K562 (cell line): ENCODE data around the gene SON. TPM values are rescaled to one million over a fixed set of nuclear protein-coding genes. Genes with fewer than 3 reads are reported as not detected.

Experiments used
- ATAC-seq: fragments of 200-7000 bp; cut with Tn5 transposase; 3 replicates; pipeline ENCODE4 v1.9.1; 2020; ENCODE audit warnings: moderate library complexity
- BruUV-seq: library from RNA; stranded (reverse); fragments of 400-500 nt; replicated peaks from 2 replicates; lab custom pipeline; 2021; lab: Mats Ljungman, UMichigan
- CTCF ChIA-PET: fragments of 300-600 bp; formaldehyde crosslinking; extraction: SDS; loops from one replicate; lab custom pipeline; 2021; ENCODE audit warnings: low intra/inter-chr PET ratio; lab: Yijun Ruan, JAX
- POLR2A ChIA-PET: fragments of 300-600, 350-650 bp; sonication (Branson Sonifier 250); formaldehyde crosslinking; extraction: SDS; loops from one replicate; lab custom pipeline; 2021; ENCODE audit warnings: antibody characterized with exemption, inconsistent platforms; lab: Yijun Ruan, JAX
- DNase-seq, 4 experiments: peaks; one replicate each; pipeline versions ENCODE4 v3.0.0 to v3.0.0-alpha.2; 2011 to 2018; ENCODE audit warnings: low spot score in 3 of 4, mixed read lengths in 3 of 4; ENCODE audit errors: extremely low read depth in 1 of 4
- FAIRE-seq: peaks from 2 replicates; lab custom pipeline; 2011; peaks lifted over from hg19 to GRCh38; lab: Jason Lieb, UNC
- H2AFZ ChIP-seq: 2 replicates; pipeline ENCODE4 v1.6.0; 2011; ENCODE audit warnings: low read depth, low read length, control low read depth, inconsistent platforms
- H3K27ac ChIP-seq: fragments of 200-600 bp; 3 replicates; pipeline ENCODE4 v1.8.0; 2011; ENCODE audit warnings: low read depth, mild to moderate bottlenecking, control low read depth, inconsistent platforms, low read length, moderate library complexity, mixed read lengths; ENCODE audit errors: extremely low read depth
- H3K27me3 ChIP-seq, 2 experiments: fragments of 300-600 bp in 1 of 2; 2 replicates in 1 of 2; 3 replicates in 1 of 2; pipeline versions ENCODE4 v1.6.0 to v1.8.0; 2011; ENCODE audit warnings: inconsistent platforms in 2 of 2, low read length in 2 of 2, mild to moderate bottlenecking in 1 of 2, mixed read lengths in 1 of 2, moderate library complexity in 1 of 2; ENCODE audit not compliant: control insufficient read depth in 2 of 2, insufficient read depth in 2 of 2
- H3K36me3 ChIP-seq: fragments of 300-600 bp; 3 replicates; pipeline ENCODE4 v1.8.0; 2011; ENCODE audit warnings: mild to moderate bottlenecking, low read length, inconsistent platforms; ENCODE audit not compliant: control insufficient read depth, insufficient read depth
- H3K4me1 ChIP-seq, 2 experiments: fragments of 200-600 bp in 1 of 2; replicated peaks in 1 of 2; 2 replicates in 1 of 2; 3 replicates in 1 of 2; pipeline versions ENCODE4 v1.5.1 to v1.8.0; 2011; ENCODE audit warnings: inconsistent platforms in 2 of 2, low read length in 2 of 2, mild to moderate bottlenecking in 1 of 2, mixed read lengths in 1 of 2, moderate library complexity in 1 of 2; ENCODE audit not compliant: control insufficient read depth in 2 of 2, insufficient read depth in 2 of 2
- H3K4me2 ChIP-seq: 2 replicates; pipeline ENCODE4 v1.6.1; 2011; ENCODE audit warnings: low read length, control low read depth, inconsistent platforms, mixed read lengths; ENCODE audit not compliant: insufficient read depth
- H3K4me3 ChIP-seq: fragments of 200-600 bp; sonication (generic), shearing (Covaris generic); 2 replicates; pipeline ENCODE4 v1.5.1; 2016; ENCODE audit warnings: control low read depth, inconsistent platforms
- H3K79me2 ChIP-seq: fragments of 200-600 bp; 3 replicates; pipeline ENCODE4 v1.8.0; 2011; ENCODE audit warnings: low read length, inconsistent platforms; ENCODE audit not compliant: control insufficient read depth, insufficient read depth
- H3K9ac ChIP-seq, 2 experiments: 2 replicates each; pipeline versions ENCODE4 v1.6.0 to v1.6.1; 2011; ENCODE audit warnings: low read depth in 2 of 2, low read length in 2 of 2, control low read depth in 1 of 2, inconsistent platforms in 1 of 2, mild to moderate bottlenecking in 1 of 2, mixed read lengths in 1 of 2; ENCODE audit not compliant: insufficient read depth in 1 of 2
- H3K9me1 ChIP-seq: one replicate; pipeline ENCODE4 v1.6.0; 2011; ENCODE audit warnings: inconsistent platforms, mild to moderate bottlenecking, low read length, moderate library complexity; ENCODE audit not compliant: control insufficient read depth, insufficient read depth
- H3K9me3 ChIP-seq: replicated peaks from 2 replicates; pipeline ENCODE4 v1.5.1; 2011; ENCODE audit warnings: low read depth, low read length, inconsistent platforms; ENCODE audit not compliant: control insufficient read depth, insufficient read depth
- H4K20me1 ChIP-seq: replicated peaks from 2 replicates; pipeline ENCODE4 v1.6.1; 2011; ENCODE audit warnings: low read length, inconsistent platforms, mixed read lengths; ENCODE audit not compliant: control insufficient read depth, insufficient read depth
- ATF3 ChIP-seq, 2 experiments: fragments of 450-650 bp in 1 of 2; sonication (generic) in 1 of 2; formaldehyde crosslinking in 1 of 2; IDR thresholded peaks in 1 of 2; conservative IDR thresholded peaks in 1 of 2; 2 replicates each; pipeline versions ENCODE4 v1.6.1 to v1.8.1; 2016 to 2023; ENCODE audit warnings: mild to moderate bottlenecking in 2 of 2, moderate library complexity in 2 of 2, inconsistent platforms in 1 of 2, missing genetic modification reagents in 1 of 2
- E2F3 ChIP-seq: fragments of 250-450 bp; sonication (Bioruptor Pico); IDR thresholded peaks from 2 replicates; pipeline ENCODE4 v1.4.0; 2020; ENCODE audit warnings: mild to moderate bottlenecking
- FIP1L1 ChIP-seq: fragments of 200-400 bp; formaldehyde crosslinking; IDR thresholded peaks from 2 replicates; pipeline ENCODE4 v1.6.1; 2018; ENCODE audit warnings: mild to moderate bottlenecking, low read depth, low read length; ENCODE audit not compliant: poor library complexity, severe bottlenecking
- HDAC8 ChIP-seq: fragments of 450-650 bp; IDR thresholded peaks from 2 replicates; pipeline ENCODE4 v1.6.1; 2016; ENCODE audit warnings: mild to moderate bottlenecking, missing genetic modification characterization, moderate library complexity, missing compliant biosample characterization
- MCM3 ChIP-seq: fragments of 450-650 bp; IDR thresholded peaks from 2 replicates; pipeline ENCODE4 v1.6.1; 2016
- MTA3 ChIP-seq: fragments of 450-650 bp; formaldehyde crosslinking; IDR thresholded peaks from 2 replicates; pipeline ENCODE4 v1.6.1; 2017; ENCODE audit warnings: mild to moderate bottlenecking, borderline replicate concordance
- POLR2AphosphoS5 ChIP-seq: IDR thresholded peaks from 2 replicates; pipeline ENCODE4 v1.6.1; 2011; ENCODE audit warnings: mild to moderate bottlenecking, low read depth, low read length, moderate library complexity; ENCODE audit not compliant: control insufficient read depth, insufficient read depth
- RBFOX2 ChIP-seq: fragments of 200-400 bp; formaldehyde crosslinking; IDR thresholded peaks from 2 replicates; pipeline ENCODE4 v1.6.1; 2017; ENCODE audit warnings: low read depth, mild to moderate bottlenecking, low read length, moderate library complexity
- SIRT6 ChIP-seq: IDR thresholded peaks from one replicate; pipeline ENCODE4 v1.6.1; 2012; ENCODE audit warnings: low read depth, mild to moderate bottlenecking, control low read depth, inconsistent platforms, low read length, moderate library complexity
- SUPT5H ChIP-seq: fragments of 450-650 bp; IDR thresholded peaks from 2 replicates; pipeline ENCODE4 v1.6.1; 2016
- ZC3H4 ChIP-seq: sonication (generic); formaldehyde crosslinking; IDR thresholded peaks from 2 replicates; pipeline ENCODE4 v1.9.0; 2021; ENCODE audit warnings: missing genetic modification reagents, borderline replicate concordance
- ZNF778 ChIP-seq: fragments of 450-650 bp; formaldehyde crosslinking; IDR thresholded peaks from 2 replicates; pipeline ENCODE4 v1.4.0; 2020; ENCODE audit warnings: mild to moderate bottlenecking, moderate library complexity
- WGBS: fragments of 100-300 bp; shearing (Covaris generic); methylation state at CpG from one replicate; pipeline ENCODE4 v1.1.6; 2016; ENCODE audit warnings: low coverage, mixed read lengths; ENCODE audit not compliant: insufficient coverage; ENCODE audit errors: missing lambda C conversion rate; 5-methylcytosine and 5-hydroxymethylcytosine counted together
- in situ Hi-C: fragments of 300-500 bp; cut with MboI; formaldehyde crosslinking; loops from 4 replicates; pipeline ENCODE4 v1.15.0; 2018; ENCODE audit warnings: inconsistent platforms, mixed read lengths
- intact Hi-C: fragments of 100-400 bp; cut with micrococcal nuclease; formaldehyde crosslinking; loops from 2 replicates; pipeline ENCODE4 v1.14.2; 2022
- polyA plus RNA-seq, 8 experiments: library from polyadenylated mRNA; depleted of rRNA in 4 of 8; stranded (reverse) in 5 of 8; unstranded in 3 of 8; fragments of >200 nt; fragmentation: Nextera tagmentation in 2 of 8; fragmentation: Illumina TruSeq in 1 of 8; extraction: Ambion mirVana in 2 of 8; extraction: Trizol in 1 of 8; gene quantifications; 2 replicates each; pipeline versions ENCODE4 v1.2.1 to v1.2.3, GENCODE V29; 2011 to 2014; ENCODE audit warnings: inconsistent platforms in 1 of 8, missing spikeins in 1 of 8
- total RNA-seq, 7 experiments: library from RNA; depleted of rRNA in 6 of 7; stranded (reverse); fragments of >200 nt in 6 of 7; fragmentation: Illumina TruSeq in 2 of 7; extraction: Trizol in 2 of 7; gene quantifications; 2 replicates each; pipeline versions ENCODE4 v1.2.1 to v1.2.3, GENCODE V29; 2011 to 2021; ENCODE audit warnings: low replicate concordance in 1 of 7
- TF ChIP-seq, protein P1 (sequence below): fragments of 250-450 bp; sonication (Bioruptor Pico); IDR thresholded peaks from 2 replicates; pipeline ENCODE4 v1.4.0; 2020; ENCODE audit warnings: borderline replicate concordance
- TF ChIP-seq, protein P2 (sequence below): sonication (generic); formaldehyde crosslinking; IDR thresholded peaks from 2 replicates; pipeline ENCODE4 v1.9.0; 2022; ENCODE audit warnings: mild to moderate bottlenecking, missing genetic modification reagents

Gene SON
- total and polyA plus RNA-seq, 9 of the 15 experiments (the other 6 are each of a cell fraction or from before 2014, with no cell fraction given) = 105 to 742 (median 187) TPM

DNA sequence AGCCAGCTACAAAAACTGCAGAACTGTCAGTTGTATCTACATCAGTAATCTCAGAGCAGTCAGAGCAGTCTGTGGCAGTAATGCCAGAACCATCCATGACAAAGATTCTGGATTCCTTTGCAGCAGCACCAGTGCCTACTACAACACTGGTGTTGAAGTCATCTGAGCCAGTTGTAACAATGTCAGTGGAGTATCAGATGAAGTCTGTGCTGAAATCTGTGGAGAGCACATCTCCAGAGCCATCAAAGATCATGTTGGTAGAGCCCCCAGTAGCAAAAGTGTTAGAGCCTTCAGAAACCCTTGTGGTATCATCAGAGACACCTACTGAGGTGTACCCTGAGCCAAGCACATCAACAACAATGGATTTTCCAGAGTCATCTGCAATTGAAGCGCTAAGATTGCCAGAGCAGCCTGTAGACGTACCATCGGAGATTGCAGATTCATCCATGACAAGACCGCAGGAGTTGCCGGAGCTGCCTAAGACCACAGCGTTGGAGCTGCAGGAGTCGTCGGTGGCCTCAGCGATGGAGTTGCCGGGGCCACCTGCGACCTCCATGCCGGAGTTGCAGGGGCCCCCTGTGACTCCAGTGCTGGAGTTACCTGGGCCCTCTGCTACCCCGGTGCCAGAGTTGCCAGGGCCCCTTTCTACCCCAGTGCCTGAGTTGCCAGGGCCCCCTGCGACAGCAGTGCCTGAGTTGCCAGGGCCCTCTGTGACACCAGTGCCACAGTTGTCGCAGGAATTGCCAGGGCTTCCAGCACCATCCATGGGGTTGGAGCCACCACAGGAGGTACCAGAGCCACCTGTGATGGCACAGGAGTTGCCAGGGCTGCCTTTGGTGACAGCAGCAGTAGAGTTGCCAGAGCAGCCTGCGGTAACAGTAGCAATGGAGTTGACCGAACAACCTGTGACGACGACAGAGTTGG, 7.3 kb downstream of the SON start:
- peaks cover 4% of the 10 kb centered on the region; the same call in 1 of the 2 replicates for H4K20me1 ChIP-seq
- TF ChIP-seq MCM3 (no peak), FIP1L1 (no peak), ATF3 (IDR thresholded peaks at IDR 0.05) (no peak), ATF3 (CRISPR knock-in tag; conservative IDR thresholded peaks at IDR 0.05) (0 out of 2 replicates have a peak, but pooled peaks have one; percentile 44), ZNF778 (no peak), ZC3H4 (CRISPR knock-in tag) (0 out of 2 replicates have a peak, but pooled peaks have one; percentile 40), E2F3 (CRISPR knock-in tag) (no peak), POLR2AphosphoS5 (peak; percentile 54; the same call in 1 of the 2 replicates), SUPT5H (0 out of 2 replicates have a peak, but pooled peaks have one; percentile 3), RBFOX2 (no peak), SIRT6 (no peak), MTA3 (0 out of 2 replicates have a peak, but pooled peaks have one; percentile 18), HDAC8 (tag) (no peak)
- TF ChIP-seq, protein P1, sequence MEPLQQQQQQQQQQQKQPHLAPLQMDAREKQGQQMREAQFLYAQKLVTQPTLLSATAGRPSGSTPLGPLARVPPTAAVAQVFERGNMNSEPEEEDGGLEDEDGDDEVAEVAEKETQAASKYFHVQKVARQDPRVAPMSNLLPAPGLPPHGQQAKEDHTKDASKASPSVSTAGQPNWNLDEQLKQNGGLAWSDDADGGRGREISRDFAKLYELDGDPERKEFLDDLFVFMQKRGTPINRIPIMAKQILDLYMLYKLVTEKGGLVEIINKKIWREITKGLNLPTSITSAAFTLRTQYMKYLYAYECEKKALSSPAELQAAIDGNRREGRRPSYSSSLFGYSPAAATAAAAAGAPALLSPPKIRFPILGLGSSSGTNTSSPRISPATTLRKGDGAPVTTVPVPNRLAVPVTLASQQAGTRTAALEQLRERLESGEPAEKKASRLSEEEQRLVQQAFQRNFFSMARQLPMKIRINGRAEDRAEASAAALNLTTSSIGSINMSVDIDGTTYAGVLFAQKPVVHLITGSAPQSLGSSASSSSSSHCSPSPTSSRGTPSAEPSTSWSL (CRISPR knock-in tag) = no peak
- TF ChIP-seq, protein P2, sequence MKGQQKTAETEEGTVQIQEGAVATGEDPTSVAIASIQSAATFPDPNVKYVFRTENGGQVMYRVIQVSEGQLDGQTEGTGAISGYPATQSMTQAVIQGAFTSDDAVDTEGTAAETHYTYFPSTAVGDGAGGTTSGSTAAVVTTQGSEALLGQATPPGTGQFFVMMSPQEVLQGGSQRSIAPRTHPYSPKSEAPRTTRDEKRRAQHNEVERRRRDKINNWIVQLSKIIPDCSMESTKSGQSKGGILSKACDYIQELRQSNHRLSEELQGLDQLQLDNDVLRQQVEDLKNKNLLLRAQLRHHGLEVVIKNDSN (CRISPR knock-in tag) = no peak

More for the DNA sequence above, 7.3 kb downstream of the SON start:
- H3K36me3 ChIP-seq = peaks cover 94% of the 10 kb centered on the region
- H3K4me1 ChIP-seq = peaks cover 5 to 9% of the 10 kb centered on the region in 2 experiments; a peak in 3 of 5 replicates
- H3K9ac ChIP-seq = no peak overlapping the region
- intact Hi-C loops (no loop called here), in situ Hi-C loops (no loop called here)
- over 99% methylated on average over 19 of the region's 19 CpGs for WGBS
- no peak overlapping the region for H3K27ac ChIP-seq
- H3K4me3 ChIP-seq = no peak overlapping the region
- ChIA-PET CTCF (no interaction called here), POLR2A (interaction anchor here (0.6 to 10.6 kb wide), 5 partner anchors 6 to 421 kb away, joined by 3 to 130 read pairs (median 5); partner anchors contain the start of genes GART and SON)
- H3K79me2 ChIP-seq = peaks cover 99% of the 10 kb centered on the region
- FAIRE-seq (no peak), ATAC-seq (no peak), DNase-seq (no peak)
- H3K9me1 ChIP-seq = no peaks in the 10 kb centered on the region
- no peak overlapping the region for H2AFZ ChIP-seq
- TSS peak; percentile 14 for BruUV-seq
- H3K9me3 ChIP-seq = peaks cover 31% of the 10 kb centered on the region
- H3K27me3 ChIP-seq = no peaks in the 10 kb centered on the region
- H3K4me2 ChIP-seq = no peak overlapping the region
